NCI-H1092 (cell line): ENCODE data around the gene SLC30A5.
"Not testable (repeated sequence)": the region's sequence is repeated elsewhere in the genome, so short reads cannot be mapped to it uniquely, and the experiment has no call there.

Source experiments
- DNase-seq: peaks from one replicate; lab custom pipeline; 2025; lab: John Stamatoyannopoulos, UW

SLC30A5 gene

DNA sequence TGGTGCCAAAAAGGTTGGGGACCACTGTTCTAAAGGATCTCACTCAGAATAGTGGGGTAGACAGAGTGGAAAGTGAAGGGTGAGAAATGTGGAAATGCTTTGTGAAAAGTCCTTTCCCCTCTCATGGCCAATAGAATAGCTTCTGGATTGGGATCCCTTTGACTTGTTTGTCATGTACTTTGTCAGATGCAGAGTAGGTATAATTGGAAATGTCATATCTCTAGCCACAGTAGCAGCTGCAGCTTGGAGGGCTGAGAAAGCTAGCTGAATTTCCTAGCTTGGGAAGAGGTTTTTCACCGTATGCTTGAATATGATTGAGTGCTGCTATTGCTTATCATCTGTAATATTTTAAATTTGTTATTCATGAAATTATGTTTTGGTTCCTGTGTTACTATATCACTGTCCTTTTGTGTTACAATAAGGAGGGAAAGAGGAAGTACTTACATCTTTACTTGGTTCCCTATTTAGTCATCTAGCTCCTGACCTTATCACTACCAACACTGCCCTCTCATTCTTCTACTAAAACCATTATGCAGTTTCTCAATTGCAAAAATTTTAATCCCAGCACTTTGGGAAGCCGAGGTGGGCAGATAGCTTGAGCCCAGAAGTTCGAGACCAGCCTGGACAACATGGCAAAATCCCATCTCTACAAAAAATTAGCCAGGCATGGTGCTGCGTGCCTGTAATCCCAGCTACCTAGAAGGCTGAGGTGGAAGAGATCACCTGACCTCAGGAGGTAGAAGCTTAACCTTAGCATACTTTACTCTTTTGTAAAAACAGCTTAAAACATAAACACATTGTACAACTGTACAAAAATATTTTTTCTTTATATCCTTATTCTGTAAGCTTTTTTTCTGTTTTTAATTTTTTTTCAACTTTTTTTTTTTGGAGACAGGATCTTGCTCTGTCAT is 12.4 kb downstream of the SLC30A5 start:
- no peak for DNase-seq

GRCh38 chr5:69108367-69108766 is 14.6 kb downstream of the SLC30A5 start:
- not testable (repeated sequence) for DNase-seq

DNA sequence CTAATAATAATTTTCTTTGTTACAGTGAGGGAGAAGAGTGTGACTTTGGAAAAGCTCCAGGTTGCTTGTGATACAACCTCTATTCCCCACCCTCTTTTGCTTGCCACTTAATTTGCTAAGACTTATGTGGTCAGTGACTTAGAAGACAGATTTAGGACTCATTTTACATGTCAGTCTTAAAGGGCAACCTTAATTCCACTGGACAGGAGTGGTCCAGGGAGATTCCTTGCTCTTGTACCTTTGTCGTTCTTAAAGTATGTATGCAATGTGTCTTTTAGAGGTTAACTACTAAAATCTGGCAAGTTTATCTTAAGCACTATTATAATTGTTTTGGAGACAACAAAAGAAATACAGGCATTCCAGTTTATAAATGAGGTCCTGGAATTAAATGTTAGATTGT is 20.0 kb downstream of the SLC30A5 start:
- no peak for DNase-seq

- no peak for DNase-seq
Measured at GRCh38 chr5:69115526-69115925, 21.7 kb downstream of the SLC30A5 start.

- DNase-seq: no peak
Measured at GRCh38 chr5:69129413-69129812, 35.6 kb downstream of the SLC30A5 start.

- DNase-seq: no peak
Measured at GRCh38 chr5:69130241-69130640, 36.4 kb downstream of the SLC30A5 start.

GRCh38 chr5:69131304-69131703 is 37.5 kb downstream of the SLC30A5 start:
- DNase-seq: no peak

DNA sequence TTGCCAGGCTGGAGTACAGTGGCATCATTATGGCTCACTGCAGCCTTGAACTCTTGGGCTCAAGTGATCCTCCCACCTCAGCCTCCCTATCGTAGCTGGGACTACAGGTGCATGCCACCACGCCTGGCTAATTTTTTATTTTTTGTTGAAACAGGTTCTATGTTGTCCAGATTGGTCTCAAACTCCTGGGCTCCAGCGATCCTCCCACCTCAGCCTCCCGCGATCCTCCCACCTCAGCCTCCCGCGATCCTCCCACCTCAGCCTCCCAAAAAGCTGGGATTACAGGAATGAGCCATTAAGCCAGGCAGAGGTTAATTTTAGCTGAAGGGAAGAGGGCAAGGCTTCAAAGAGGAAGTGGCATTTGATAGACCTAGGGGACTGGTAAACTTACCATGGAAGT is 40.3 kb downstream of the SLC30A5 start:
- DNase-seq: no peak

DNA sequence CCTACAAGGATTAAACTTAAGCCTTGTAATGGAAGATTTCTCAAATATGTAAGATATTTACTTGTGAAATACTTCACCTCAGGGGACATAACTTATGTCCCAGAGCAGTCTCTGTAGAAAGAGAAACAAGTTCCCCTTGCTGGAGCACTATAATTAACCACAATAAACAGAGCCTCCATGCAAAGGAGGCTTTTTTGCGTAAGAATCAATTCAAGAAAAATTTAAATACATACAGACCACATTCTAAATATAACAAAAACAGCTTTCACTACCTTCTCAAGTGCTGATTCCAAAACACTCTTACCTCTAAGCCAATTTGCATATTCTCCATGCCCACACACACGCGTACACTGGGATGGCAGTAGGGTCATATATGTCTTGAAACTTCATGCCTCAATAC is 42.5 kb downstream of the SLC30A5 start:
- DNase-seq: no peak

DNA sequence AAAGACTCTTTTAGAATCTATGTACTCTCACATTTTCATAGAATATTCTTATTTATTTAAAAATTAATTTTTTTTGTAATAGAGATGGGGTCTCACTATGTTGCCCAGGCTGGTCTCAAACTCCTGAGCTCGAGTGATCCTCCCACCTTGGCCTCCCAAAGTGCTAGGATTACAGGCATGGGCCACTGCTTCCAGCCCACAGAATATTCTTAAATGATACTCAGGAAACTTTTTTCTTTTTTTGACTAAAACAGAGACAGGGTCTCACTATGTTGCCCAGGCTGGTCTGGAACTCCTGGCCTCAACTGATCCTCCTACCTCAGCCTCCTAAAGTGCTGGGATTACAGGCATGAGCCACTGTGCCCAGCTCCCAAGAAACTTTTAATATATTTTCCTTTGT is 43.4 kb downstream of the SLC30A5 start:
- DNase-seq: not testable (repeated sequence)

GRCh38 chr5:69137807-69138206 is 44.0 kb downstream of the SLC30A5 start:
- no peak for DNase-seq

- no peak for DNase-seq
Measured at GRCh38 chr5:69138766-69139165, 45.0 kb downstream of the SLC30A5 start.

DNA sequence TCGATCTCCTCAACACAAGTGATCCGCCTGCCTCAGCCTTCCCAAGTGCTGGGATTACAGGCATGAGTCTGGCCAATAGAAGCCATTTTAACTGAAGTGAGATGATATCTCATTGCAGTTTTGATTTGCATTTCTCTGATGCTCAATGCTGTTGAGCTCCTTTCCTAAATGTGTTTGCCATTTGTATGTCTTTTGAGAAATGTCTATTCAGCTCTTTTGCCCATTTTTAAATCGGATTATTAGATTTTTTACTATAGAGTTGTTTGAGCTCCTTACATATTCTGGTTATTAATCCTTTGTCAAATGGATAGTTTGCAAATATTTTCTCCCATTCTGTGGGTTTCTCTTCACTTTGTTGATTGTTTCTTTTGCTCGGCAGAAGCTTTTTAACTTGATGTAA is 46.4 kb downstream of the SLC30A5 start:
- not testable (repeated sequence) for DNase-seq

- DNase-seq: no peak
Measured at GRCh38 chr5:69140827-69141226, 47.0 kb downstream of the SLC30A5 start.

DNA sequence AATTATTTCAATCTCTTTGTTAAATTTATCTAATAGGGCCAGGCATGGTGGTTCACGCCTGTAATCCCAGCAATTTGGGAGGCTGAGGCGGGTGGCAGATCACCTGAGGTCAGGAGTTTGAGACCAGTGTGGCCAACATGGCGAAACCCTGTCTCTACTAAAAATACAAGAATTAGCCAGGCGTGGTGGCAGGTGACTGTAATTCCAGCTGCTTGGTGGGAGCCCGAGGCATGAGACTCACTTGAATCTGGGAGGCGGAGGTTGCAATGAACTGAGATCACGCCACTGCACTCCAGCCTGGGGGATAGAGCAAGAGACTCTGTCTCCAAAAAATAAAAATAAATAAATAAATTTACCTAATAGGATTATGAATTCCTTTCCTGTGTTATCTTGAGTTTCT is 54.8 kb downstream of the SLC30A5 start:
- not testable (repeated sequence) for DNase-seq

- DNase-seq: no peak
Measured at GRCh38 chr5:69148981-69149675, 55.3 kb downstream of the SLC30A5 start.

GRCh38 chr5:69149676-69150010 is 55.8 kb downstream of the SLC30A5 start:
- no peak for DNase-seq

- DNase-seq: no peak
Measured at GRCh38 chr5:69152731-69153130, 58.9 kb downstream of the SLC30A5 start.

DNA sequence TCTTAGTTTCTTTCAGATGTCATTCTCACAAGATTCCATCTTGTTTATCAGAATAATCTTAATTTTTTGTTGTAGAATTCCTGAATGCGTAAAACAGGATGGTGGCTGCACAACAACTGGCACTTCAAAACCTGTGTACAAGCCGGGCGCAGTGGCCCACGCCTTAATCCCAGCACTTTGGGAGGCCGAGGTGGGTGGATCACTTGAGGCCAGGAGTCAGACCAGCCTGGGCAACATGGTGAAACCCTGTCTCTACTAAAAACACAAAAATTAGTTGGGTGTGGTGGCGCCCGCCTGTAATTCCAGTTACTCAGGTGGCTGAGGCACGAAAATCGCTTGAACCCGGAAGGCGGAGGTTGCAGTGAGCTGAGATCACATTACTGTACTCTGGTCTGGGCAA is 62.6 kb downstream of the SLC30A5 start:
- DNase-seq: no peak

GRCh38 chr5:69158039-69158438 is 64.2 kb downstream of the SLC30A5 start:
- DNase-seq: no peak

DNA sequence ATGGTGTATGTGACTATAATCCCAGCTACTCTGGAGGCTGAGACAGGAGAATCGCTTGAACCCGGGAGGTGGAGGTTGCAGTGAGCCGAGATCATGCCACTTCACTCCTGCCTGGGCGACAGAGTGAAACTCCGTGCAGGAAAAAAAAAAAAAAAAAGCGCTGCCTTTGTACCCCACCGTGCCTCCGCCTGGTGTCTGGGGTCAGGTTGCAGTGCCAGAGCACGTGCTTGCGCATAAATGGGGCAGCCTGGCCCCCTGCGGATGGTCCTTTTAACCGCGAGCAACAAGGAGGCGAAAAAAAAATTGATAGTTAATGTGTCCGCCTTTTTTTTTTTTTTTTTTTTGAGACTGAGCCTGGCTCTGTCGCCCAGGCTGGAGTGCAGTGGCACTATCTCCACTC is 66.8 kb downstream of the SLC30A5 start:
- no peak for DNase-seq

GRCh38 chr5:69166686-69167492 is 73.1 kb downstream of the SLC30A5 start, which contains the start of gene CCNB1:
TSS of gene CCNB1 (plus strand) at chr5:69167150. CDS start at chr5:69167263, 113 bp downstream.
- peak; percentile 93 for DNase-seq

- no peak for DNase-seq
Measured at GRCh38 chr5:69167493-69167855, 73.7 kb downstream of the SLC30A5 start.
